GM18520 (cell line): Measurements from ENCODE around the gene CMSS1.

Source experiments
- ATAC-seq: cut with Tn5 transposase; IDR thresholded peaks from one replicate; pipeline ENCODE4 v1.9.1; 2021; ENCODE audit not compliant: unreplicated experiment

The CMSS1 gene

DNA sequence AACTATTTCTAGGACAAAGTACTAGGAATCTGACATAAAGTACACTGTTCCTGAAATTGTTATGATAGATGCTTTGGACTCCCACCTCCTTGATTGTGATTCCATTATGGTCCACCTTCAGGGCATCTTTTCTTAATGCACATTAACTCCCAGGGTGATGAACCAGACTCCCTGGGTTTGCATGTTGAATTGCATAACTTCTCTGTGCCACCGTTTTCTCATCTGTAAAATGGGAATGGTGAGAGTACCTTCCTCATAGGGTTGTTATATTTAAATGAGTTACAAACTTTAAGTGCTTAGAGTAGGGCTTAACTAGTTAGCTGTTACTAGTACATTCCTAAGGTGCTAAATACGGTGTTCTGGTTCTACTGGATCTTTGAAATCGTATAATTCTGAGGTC lies 81.9 kb downstream of the CMSS1 start:
- ATAC-seq, result no peak

DNA sequence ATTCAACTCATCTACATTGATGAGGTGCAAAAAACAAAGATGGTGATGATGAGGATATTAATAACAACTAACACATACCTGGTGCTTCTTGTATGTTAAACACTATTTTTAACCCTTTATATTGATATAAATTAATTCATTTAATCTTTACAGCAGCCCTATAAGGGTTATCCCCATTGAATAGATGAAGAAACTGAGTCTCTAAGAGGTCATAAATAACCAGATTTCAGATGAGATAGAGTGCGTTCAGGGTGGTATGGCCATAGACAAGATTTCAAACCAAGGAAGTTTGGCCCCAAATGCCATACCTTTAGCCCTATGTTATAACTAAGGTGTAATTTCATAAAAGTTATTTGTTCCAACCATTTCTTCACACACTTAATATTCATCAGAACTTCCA lies 82.6 kb downstream of the CMSS1 start:
- ATAC-seq, result no peak

DNA sequence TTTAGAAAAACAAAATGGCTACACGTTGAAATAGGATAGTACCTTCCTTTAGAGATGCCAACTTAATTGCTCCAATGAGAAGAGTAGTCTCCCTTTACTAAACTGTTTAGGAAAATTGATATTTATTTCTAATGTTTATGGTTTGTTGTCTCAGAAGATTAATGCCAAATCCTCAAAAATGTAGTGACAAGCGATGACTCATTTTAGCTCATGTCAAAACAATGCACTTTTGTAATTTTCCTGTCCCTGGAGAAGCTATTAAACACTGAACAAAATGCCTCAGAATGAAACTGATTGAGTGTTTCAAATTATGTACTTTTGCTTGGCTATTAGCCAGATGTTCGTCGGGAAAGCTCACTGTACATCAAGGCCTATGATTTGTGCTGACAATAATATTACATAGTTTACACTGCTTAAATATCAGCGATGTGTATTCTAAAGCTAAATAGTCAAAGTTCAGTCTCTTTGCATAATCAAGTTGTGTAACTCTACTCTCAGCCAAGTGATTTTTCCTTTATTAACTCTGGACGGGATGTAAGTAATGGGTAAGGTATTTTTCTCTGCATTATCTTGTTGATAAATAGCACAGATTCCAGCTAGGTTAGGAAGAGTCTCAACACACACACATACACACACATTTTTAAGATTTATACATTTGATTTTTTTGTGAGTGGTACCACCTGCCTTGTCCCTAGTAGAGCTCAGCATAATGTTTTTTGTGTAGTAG lies 83.7 kb downstream of the CMSS1 start:
- ATAC-seq, result no peak

DNA sequence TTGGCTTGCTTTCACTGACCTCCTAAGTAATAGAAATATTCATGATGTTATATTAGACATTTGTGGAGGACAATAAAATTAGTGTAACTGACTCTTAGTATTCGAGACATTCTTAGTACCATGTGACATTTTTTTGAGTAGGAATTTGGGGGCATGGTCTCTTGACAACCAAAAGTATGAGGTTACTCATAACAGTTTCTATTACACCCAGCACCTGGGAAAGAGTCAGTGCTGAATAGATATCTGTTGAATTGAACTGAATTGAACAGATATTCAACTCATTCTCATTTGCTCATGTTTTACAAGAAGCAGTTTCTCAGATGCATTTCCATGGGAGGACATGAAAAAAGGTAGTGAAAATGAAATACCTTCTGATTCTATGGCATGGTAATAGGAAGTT lies 84.4 kb downstream of the CMSS1 start:
- no peak for ATAC-seq

DNA sequence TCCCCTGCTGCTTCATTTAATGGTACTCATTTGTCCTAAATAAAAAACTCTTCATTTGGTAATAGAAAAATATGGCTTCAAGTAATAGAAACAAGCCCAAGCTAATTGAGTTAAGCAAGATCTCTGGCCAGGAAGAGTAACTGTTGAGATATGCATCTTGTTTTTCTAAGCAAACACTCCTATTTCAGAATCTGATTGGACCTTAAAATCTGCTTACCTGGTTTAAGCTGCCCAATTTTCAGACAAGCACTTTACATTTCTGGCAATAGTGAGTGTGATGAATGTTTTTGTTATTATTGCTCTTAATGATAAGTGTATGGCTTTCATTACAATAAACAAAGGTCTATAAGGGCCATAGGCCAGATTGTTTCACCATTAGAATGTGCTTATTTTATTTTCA lies 86.2 kb downstream of the CMSS1 start:
- no peak for ATAC-seq

DNA sequence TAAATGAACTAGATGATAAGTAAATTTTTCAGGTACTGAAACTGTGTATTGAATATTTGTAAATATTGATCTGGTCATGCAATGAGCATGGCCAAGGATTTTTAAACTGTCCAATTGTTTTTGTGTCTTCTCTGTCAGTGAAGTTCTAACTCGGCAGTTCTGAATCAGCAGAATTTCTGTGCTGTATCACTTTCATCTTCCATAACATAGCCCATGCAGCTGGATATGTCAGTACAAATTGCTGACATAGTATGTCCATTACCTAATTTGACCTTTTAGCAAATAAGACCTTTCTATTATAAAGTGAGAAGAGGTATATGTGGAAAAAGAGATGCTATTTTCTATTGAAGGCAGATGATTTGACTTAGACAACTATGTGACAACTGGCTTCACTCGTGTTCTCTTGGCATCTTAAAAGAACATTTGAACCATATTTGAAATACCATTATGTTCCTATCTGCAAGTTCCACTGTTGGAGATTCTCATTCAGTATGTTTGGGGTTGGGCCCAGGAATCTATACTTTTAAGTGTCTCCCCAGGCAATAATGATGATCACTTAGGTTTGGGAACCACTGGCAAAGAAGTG lies 90.4 kb downstream of the CMSS1 start:
- no peak for ATAC-seq

DNA sequence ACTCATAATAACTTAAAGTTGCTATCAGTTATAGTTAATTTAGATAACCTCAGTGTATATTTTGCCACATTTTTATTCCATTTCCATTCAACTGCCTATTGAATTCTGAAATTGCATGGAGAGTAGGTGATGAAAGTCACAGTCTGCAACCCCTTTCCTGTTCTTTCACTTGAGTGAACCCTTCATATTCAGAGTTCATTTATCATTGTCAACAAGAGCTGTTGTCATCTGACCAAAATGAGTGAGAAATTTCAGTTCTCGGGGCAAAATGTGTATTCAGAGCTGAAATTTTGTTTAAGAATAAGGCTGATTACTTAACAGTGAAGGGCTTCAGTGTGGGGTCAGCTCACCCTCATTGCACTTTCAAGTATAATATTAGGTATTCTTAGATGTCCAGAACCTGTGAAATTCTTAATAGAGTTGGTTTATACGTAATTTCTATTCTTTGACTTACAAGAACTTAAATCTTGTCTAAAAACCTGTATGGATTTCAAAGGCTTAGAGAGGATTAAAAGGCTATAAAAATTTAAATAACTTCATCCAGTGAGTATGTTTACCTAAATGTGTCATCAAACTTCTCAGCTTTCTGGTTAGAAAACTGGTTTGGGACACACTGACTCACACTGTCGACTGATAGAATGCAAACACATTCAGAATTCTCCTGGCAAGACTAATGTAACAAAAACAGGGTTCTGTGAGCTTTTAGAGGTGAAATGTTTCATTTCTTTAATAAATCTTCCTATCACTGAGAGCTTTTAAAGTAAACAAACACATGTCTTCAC lies 92.2 kb downstream of the CMSS1 start:
- ATAC-seq, result no peak

DNA sequence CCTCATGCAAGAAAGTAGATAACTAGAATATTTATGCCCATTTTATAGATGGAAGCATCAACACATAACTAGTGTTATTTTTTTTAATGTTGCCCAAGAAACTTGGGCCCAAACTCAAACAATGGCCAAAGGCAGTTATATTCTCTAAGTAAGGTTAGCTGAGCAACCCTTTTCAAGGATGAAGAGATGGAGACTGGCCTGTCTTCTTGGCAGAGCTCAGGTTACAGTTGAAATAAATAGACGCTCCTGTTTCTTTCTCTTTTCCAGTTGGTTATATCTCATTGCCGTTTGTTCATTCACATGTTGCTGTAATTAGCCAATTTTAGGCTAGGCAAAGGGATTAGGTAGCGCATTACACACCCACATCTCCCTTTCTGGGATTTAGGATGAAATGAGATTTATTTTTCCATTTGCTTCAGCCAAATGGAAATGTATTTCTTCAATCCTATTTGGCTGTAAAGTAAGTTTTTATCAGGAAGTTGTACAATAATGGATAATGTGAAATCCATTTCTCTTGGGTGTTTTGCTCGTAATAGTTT lies 93.2 kb downstream of the CMSS1 start:
- ATAC-seq, result no peak

DNA sequence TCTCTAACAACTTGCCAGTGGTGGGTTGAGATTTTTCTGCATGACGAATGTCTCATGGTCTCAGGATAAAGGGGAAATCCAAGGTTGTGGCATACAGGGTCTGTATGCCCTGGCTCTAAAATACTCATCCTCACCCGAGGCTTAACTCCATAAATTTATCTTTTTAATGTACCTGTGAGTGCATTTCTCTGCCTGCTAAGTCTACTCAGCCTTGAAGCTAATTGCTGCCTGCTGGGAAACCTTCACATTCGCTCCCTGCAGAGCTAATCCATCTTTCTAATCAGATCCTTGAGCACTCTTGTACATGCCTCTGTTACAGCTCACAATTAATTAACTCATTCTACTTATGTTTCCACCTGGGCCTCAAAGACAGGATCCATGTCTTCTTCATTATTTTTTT lies 93.8 kb downstream of the CMSS1 start:
- ATAC-seq, result no peak

DNA sequence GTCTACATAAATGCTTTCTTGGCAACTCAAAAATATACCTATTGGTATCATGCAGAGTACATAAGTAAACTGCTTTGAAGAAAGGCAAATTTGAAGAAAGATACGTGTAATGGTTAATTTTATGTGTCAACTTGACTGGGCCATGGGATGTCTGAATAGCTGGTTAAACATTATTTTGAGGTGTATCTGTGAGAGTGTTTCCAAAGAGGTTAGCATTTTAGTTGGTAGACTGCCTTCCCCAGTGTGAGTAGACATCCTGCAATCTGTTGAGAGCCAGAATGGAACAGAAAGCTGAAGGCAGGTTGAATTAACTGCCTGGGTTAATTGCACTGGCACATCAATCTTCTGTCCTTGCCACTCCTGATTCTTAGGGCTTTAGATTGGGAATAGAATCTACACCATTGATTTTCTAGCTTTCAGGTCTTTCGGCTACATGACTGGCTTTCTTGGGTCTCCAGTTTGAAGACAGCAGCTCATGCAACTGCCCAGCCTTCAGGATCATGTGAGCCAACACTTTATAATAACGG lies 98.3 kb downstream of the CMSS1 start:
- no peak for ATAC-seq

DNA sequence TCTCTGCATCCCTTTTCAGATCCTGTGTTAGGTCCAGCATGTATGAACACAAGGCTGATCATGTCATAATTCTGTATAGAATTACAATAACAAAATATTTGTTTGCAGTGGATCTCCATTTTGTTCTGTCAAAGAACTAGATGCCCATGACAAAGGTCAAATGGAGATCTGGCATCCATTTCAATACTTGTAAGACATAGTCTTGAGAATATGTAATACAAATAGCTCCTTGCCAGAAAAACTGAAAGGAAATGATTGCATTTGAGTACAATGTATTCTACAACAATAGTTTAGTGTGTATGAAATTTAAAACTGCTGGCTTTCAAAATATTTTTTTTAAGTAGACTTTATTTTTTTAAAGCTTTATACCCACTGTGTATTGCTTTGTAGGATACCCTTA lies 101.1 kb downstream of the CMSS1 start:
- ATAC-seq, result no peak

DNA sequence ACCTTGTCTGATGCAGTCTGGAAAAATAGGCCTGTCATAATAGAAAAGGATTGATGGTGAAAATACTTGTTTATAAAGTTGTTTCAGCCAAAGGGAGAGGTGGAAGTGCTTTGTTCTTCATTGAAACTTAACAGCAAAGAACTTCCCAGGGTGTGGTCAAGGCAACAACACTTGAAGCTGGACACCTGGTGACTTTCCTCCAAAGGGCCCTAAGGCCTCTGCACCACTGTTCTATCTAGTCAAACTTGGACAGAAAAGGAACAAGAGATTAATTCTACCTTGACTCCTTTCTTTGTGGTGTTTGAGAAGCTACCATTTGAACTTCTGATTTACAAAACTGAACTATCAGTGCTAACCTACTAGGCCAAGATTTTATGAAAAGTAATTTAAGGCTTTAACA lies 102.0 kb downstream of the CMSS1 start:
- ATAC-seq, result no peak

DNA sequence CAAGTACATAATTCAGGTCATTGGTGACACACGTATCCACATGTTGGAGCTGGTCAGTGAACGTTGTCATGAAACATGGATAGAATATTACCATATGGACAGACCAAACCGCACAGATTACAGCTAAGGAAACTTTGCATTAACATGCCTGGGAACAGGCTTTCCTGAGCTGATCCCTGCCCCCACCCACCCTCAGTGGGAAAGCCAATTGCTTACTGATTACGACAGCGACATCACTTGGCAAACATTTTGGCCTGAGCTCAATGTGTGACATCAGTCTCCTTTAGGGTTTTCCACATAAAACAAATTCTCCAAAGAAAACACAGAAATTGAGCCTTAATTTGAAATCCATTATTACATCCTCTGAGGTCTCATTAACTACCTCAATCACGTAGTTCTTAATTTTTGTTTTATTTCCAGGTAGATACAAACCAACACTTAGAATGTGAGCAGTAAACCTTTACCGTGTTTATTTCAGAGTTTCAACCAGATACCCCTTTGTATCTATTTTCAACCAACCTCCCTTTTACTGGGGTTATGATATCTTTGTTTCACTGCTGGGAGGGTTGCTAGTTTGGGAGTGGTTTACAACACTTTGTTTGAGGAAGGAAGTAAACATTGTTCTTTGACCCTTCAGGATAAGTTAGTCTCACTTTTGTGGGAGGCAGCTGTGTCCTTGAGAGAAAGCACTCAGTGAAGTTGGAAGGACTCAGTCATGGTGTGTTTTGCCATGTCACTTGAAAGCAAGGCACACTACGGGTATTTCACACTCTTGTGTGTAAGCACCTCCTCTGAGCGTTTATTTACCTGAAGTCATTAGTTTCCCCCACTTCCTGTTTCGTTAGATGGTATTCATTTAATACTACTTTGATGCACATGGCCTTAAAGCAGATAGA lies 103.1 kb downstream of the CMSS1 start:
- ATAC-seq, result no peak

DNA sequence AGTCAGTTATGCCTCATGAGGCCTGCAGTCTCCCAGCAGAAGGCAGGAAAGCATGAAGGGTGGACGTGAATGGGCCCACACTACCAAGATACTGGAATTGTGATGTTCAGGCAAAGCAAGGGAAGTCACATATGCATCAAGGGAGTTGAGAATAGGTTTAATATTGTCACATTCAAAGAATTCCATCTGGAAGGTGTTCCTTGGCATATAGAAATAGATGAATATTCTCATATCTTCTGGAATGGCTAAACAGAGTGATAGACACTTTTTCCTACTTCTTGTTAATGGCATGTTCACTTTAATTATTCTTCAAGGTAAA lies 103.7 kb downstream of the CMSS1 start:
- ATAC-seq, result no peak

DNA sequence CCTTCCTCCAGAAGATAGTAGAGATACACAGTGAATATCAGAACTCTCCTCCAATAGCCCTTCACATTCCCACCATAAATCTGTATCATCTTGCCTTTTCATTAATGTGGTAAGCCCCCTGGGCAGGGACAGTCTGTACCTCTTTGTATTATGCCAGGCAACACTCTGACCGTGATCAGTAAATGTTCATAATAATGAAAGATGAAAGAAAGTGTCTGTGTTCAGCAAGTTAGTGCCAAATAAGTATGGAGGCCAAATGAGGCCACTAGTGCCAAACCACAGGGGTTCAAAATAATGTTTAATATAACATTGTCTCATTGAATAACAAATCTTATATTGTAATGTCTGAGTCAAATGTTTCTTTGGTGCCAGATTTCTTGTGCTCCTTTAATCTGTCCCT lies 104.3 kb downstream of the CMSS1 start:
- ATAC-seq, result no peak

DNA sequence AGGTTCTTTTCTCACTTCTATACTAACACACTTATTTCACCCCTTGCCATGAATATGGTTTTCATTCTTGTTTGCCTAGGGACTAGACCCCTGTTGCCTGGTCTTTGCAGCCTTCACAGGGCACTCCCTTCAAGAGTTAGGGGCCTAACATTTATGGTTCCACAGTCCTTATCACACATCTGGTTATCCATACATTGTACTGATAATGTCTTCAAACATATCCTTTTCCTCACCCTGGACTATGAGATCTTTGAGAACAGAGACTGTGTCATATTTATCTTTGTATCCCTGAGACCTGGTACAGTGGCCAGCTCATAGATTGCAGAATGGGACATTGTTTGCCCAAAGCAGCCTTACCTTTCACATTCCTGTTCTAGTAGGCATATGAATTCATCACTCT lies 106.2 kb downstream of the CMSS1 start:
- ATAC-seq, result no peak

DNA sequence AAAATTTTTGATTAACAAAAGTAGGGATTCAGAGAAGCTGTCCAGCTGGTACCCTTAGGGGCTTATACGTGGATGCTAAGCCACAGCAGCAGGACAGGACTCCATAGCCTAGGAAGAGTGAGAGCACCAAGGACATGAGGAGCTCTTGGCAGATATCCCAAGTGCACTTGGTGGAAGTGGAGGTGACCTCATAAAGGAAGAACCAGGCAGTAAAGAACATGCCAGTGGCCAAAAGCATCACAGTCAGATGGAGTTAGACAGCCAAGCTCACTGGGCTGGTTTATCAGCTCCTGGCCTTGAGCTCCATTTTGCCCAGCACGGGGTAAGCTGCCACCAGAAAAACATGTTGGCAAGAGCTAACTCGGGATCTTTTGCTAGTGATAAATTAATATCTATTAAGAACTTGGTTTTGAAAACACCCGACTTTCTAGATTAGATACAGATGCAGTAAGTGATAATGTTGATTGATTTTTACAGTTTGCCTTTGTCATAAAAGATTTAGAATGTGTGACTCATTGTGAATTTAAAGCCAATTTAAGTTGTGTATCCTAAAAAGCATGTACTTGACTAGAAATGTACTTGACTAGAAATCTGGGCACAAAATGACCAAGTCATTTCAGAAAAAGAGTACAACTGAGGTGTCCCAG lies 108.0 kb downstream of the CMSS1 start:
- ATAC-seq, result no peak

DNA sequence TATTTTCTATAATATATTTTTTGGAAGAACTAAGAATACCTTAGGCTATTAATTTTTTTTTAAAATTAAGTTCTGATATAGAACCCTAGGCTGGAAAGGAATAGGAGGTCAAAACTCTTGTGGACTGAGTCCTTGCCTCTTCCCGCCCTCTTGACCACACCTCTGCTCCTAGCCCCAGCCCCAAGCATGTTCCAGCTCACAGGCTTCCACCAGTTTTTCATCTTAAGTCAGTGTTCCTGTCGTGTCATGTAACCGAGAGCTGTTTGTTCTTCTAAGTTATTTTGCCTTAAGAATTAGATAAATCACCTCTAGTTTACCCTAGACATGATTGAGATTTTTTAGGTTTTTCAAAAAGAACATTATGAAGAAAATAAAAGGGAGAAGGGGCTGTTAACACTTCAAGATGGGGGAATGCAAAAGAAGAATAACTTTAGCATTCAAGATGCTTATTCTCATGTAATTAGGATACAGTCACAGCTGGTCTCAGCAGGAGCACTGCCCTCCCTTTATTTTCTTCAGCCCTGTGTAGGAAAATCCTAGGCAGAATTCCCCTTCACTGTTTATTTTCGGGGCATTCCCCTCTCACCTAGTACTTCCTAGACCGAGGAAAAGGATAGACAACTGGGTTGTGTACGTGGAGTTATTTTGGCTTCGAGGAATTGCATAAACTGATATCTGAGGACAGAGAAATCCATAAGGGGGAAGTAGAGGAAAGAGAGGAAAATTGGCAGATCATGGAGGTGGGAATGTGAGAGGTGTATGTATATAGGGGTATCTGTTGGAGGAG lies 110.2 kb downstream of the CMSS1 start:
- no peak for ATAC-seq
